ENCODE results near the gene BCL11B. TPM values are rescaled to one million over a fixed set of nuclear protein-coding genes. Genes with fewer than 3 reads are reported as not detected.

Gene BCL11B
- total and polyA plus RNA-seq, 2 donors (not counting 1 experiment from before 2014, with no cell fraction given) = 0.33 to 0.42 TPM

DNA sequence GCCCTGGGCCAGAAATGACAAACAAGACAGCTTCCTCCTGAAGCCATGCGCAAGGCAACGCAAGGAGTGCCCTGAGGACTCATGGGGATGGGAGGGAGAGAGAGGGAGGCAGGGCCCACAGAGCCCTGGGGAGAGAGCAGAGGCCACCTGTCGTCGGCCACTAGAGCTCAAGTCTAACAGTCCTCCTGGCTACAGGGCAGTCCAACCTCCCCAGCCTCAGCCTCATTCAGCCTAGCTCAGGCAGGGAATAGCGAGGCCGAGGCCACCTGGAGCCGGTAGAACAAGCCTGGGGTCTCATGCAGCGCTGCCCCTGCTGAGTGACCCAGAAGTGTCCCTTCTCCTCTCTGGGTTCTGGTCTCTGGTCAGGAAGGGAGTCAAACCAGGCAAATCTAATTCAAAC is 69.5 kb downstream of the BCL11B start:
- intact Hi-C loops (cut with micrococcal nuclease) = no loop called here
- Histone ChIP-seq H3K9me3 (ENCODE audit: control extremely low read depth in 1 of 3, control insufficient read depth in 2 of 3, insufficient read depth in 1 of 3, low read length in 2 of 3) (peaks cover 0 to 19% (median 0%) of the 10 kb centered on the region in 3 donors), H3K36me3 (replicated peaks in 1 of 2; ENCODE audit: control extremely low read depth in 1 of 2, control insufficient read depth in 1 of 2, extremely low read depth in 1 of 2, insufficient read depth in 2 of 2, low read length in 1 of 2) (no peaks in the 10 kb centered on the region), H3K4me1 (ENCODE audit: control insufficient read depth in 2 of 2, insufficient read depth in 2 of 2, low read length in 2 of 2) (no peaks in the 10 kb centered on the region), H3K27me3 (replicated peaks in 1 of 4; ENCODE audit: control extremely low read depth in 1 of 4, control insufficient read depth in 3 of 4, insufficient read depth in 4 of 4, low read length in 3 of 4) (no peaks in the 10 kb centered on the region), H3K4me2 (replicated peaks; ENCODE audit: low read depth, low read length, poor library complexity, severe bottlenecking) (no peak overlapping the region), H3K9ac (ENCODE audit: low read length) (no peak overlapping the region), H3K4me3 (ENCODE audit: control extremely low read depth in 1 of 5, extremely low read depth in 1 of 5, insufficient read depth in 1 of 5, low read depth in 2 of 5, low read length in 4 of 5) (no peak overlapping the region), H2AFZ (ENCODE audit: insufficient read depth, low read depth, low read length, poor library complexity, severe bottlenecking) (no peak overlapping the region), H3K27ac (ENCODE audit: low read length in 2 of 2) (no peak overlapping the region), H3K79me2 (ENCODE audit: control insufficient read depth, insufficient read depth, low read length) (no peaks in the 10 kb centered on the region), H4K20me1 (ENCODE audit: control insufficient read depth, insufficient read depth, low read length, poor library complexity, severe bottlenecking) (no peaks in the 10 kb centered on the region)
- DNase-seq (no peak), ATAC-seq (ENCODE audit: low read depth) (no peak)
- ChIA-PET CTCF (no interaction called here), POLR2A (no interaction called here)
- Mint-ChIP-seq H3K4me1 (no peaks in the 10 kb centered on the region), H3K9me3 (ENCODE audit: insufficient read depth) (no peaks in the 10 kb centered on the region), H3K27me3 (no peaks in the 10 kb centered on the region), H3K27ac (no peak overlapping the region), H3K4me3 (no peak overlapping the region)
- no peak for TF ChIP-seq EZH2 (IDR thresholded peaks at IDR 0.05; ENCODE audit: borderline replicate concordance, insufficient read depth, low read depth, low read length, poor library complexity, severe bottlenecking)
- TF ChIP-seq, protein P1, sequence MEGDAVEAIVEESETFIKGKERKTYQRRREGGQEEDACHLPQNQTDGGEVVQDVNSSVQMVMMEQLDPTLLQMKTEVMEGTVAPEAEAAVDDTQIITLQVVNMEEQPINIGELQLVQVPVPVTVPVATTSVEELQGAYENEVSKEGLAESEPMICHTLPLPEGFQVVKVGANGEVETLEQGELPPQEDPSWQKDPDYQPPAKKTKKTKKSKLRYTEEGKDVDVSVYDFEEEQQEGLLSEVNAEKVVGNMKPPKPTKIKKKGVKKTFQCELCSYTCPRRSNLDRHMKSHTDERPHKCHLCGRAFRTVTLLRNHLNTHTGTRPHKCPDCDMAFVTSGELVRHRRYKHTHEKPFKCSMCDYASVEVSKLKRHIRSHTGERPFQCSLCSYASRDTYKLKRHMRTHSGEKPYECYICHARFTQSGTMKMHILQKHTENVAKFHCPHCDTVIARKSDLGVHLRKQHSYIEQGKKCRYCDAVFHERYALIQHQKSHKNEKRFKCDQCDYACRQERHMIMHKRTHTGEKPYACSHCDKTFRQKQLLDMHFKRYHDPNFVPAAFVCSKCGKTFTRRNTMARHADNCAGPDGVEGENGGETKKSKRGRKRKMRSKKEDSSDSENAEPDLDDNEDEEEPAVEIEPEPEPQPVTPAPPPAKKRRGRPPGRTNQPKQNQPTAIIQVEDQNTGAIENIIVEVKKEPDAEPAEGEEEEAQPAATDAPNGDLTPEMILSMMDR (IDR thresholded peaks at IDR 0.05) = no peak
- 78% methylated on average over 8 of the region's 8 CpGs for WGBS (ENCODE audit: insufficient coverage)

DNA sequence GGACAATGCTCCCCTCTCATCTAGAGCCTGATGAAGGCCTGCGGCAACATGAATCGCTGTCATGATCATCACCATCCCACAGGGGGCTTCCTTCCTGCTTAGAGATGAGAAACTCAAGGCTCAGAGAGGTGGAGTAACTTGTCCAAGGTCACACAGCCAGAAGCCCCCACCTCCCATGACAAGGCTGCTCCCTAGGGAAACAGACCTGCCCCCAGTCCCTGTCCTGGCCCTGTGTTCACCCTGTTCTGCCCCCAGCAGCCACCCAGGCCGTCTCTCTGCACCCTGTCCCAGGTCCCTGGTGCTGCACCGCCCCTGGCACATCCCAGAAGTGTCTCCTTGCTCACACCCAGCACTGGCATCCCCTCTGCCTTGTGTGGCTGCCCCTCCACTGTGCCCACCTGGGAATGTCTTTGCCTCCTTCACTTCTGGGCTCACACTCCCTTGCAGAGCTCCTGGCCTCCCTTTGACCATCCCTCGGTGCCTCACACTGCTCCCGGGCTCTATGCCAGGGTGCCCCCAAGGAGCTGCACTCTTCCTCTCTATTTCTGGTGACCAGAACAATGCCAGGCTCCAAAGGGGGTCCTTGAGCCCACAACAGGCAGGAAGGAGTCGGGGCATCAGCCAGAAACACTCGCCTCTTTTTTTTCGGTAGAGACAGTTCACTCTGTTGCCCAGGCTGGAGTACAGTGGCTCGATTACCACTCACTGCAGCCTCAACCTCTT is 70.5 kb downstream of the BCL11B start:
- H4K20me1 ChIP-seq (ENCODE audit: control insufficient read depth, insufficient read depth, low read length, poor library complexity, severe bottlenecking) = no peaks in the 10 kb centered on the region
- no peaks in the 10 kb centered on the region for H3K9me3 Mint-ChIP-seq (ENCODE audit: insufficient read depth)
- DNase-seq (no peak), ATAC-seq (ENCODE audit: low read depth) (no peak)
- H3K9ac ChIP-seq (ENCODE audit: low read length) = no peak overlapping the region
- H2AFZ ChIP-seq (ENCODE audit: insufficient read depth, low read depth, low read length, poor library complexity, severe bottlenecking) = no peak overlapping the region
- H3K36me3 ChIP-seq (replicated peaks in 1 of 2; ENCODE audit: control extremely low read depth in 1 of 2, control insufficient read depth in 1 of 2, extremely low read depth in 1 of 2, insufficient read depth in 2 of 2, low read length in 1 of 2) = no peaks in the 10 kb centered on the region
- no peak overlapping the region for H3K4me3 Mint-ChIP-seq
- no peak overlapping the region for H3K27ac Mint-ChIP-seq
- TF ChIP-seq, protein P1 (IDR thresholded peaks at IDR 0.05) = no peak
- TF ChIP-seq EZH2 (IDR thresholded peaks at IDR 0.05; ENCODE audit: borderline replicate concordance, insufficient read depth, low read depth, low read length, poor library complexity, severe bottlenecking) = no peak
- H3K79me2 ChIP-seq (ENCODE audit: control insufficient read depth, insufficient read depth, low read length) = no peaks in the 10 kb centered on the region
- 83% methylated on average over 9 of the region's 10 CpGs for WGBS (ENCODE audit: insufficient coverage)
- H3K4me1 ChIP-seq (ENCODE audit: control insufficient read depth in 2 of 2, insufficient read depth in 2 of 2, low read length in 2 of 2) = no peaks in the 10 kb centered on the region
- H3K27ac ChIP-seq (ENCODE audit: low read length in 2 of 2) = no peak overlapping the region
- ChIA-PET POLR2A (no interaction called here), CTCF (no interaction called here)
- H3K4me2 ChIP-seq (replicated peaks; ENCODE audit: low read depth, low read length, poor library complexity, severe bottlenecking) = no peak overlapping the region
- no peak overlapping the region for H3K4me3 ChIP-seq (ENCODE audit: control extremely low read depth in 1 of 5, extremely low read depth in 1 of 5, insufficient read depth in 1 of 5, low read depth in 2 of 5, low read length in 4 of 5)
- no peaks in the 10 kb centered on the region for H3K4me1 Mint-ChIP-seq
- intact Hi-C loops (cut with micrococcal nuclease) = no loop called here
- H3K9me3 ChIP-seq (ENCODE audit: control extremely low read depth in 1 of 3, control insufficient read depth in 2 of 3, insufficient read depth in 1 of 3, low read length in 2 of 3) = peaks cover 0 to 19% (median 0%) of the 10 kb centered on the region in 3 donors
- no peaks in the 10 kb centered on the region for H3K27me3 ChIP-seq (replicated peaks in 1 of 4; ENCODE audit: control extremely low read depth in 1 of 4, control insufficient read depth in 3 of 4, insufficient read depth in 4 of 4, low read length in 3 of 4)
- H3K27me3 Mint-ChIP-seq = no peaks in the 10 kb centered on the region
